Left renal pelvis (tissue), 4 donors: ENCODE data around the gene METTL16. TPM values are rescaled to one million over a fixed set of nuclear protein-coding genes. Genes with fewer than 3 reads are reported as not detected.
A peak's percentile ranks its signal among the peaks of the same experiment; 100 is the strongest.

Experiments
- DNase-seq, 4 donors: peaks; one replicate each; pipeline ENCODE4 v3.0.0-alpha.2; 2013; ENCODE audit warnings: low read depth in 4 of 4, low spot score in 3 of 4
- polyA plus RNA-seq, 4 donors: library from polyadenylated mRNA; unstranded; fragments of 120-200 nt; gene quantifications; one replicate each; pipeline ENCODE4 v1.2.1, GENCODE V29; 2013; ENCODE audit not compliant: insufficient read length in 4 of 4

Gene METTL16
- polyA plus RNA-seq, 4 donors: 39.1 to 42.5 (median 40.5) TPM

- DNase-seq: no peak
Measured at GRCh38 chr17:2385240-2386210, 126.2 kb downstream of the METTL16 start.

GRCh38 chr17:2384439-2385127 lies 127.1 kb downstream of the METTL16 start:
- no peak for DNase-seq

- no peak for DNase-seq
Measured at GRCh38 chr17:2383628-2384167, 128.0 kb downstream of the METTL16 start.

- DNase-seq: no peak
Measured at GRCh38 chr17:2380950-2381649, 130.6 kb downstream of the METTL16 start.

GRCh38 chr17:2380226-2380922 lies 131.3 kb downstream of the METTL16 start:
- DNase-seq: no peak

- DNase-seq: no peak
Measured at GRCh38 chr17:2379489-2380225, 132.0 kb downstream of the METTL16 start.

- DNase-seq: peak in 1 of 4 donors; percentile 48
Measured at GRCh38 chr17:2378905-2379304, 132.8 kb downstream of the METTL16 start.

GRCh38 chr17:2377659-2378058 lies 134.0 kb downstream of the METTL16 start:
- DNase-seq: no peak

GRCh38 chr17:2376107-2376506 lies 135.6 kb downstream of the METTL16 start:
- no peak for DNase-seq

- no peak for DNase-seq
Measured at GRCh38 chr17:2375406-2375805, 136.3 kb downstream of the METTL16 start.

GRCh38 chr17:2374549-2375285 lies 137.0 kb downstream of the METTL16 start:
- no peak for DNase-seq

- DNase-seq: no peak
Measured at GRCh38 chr17:2373179-2373578, 138.5 kb downstream of the METTL16 start.

GRCh38 chr17:2372681-2373080 lies 139.0 kb downstream of the METTL16 start:
- DNase-seq: no peak

- no peak for DNase-seq
Measured at GRCh38 chr17:2372180-2372579, 139.5 kb downstream of the METTL16 start.

GRCh38 chr17:2371183-2372130 lies 140.2 kb downstream of the METTL16 start:
- no peak for DNase-seq

- no peak for DNase-seq
Measured at GRCh38 chr17:2370211-2370589, 141.5 kb downstream of the METTL16 start.

- no peak for DNase-seq
Measured at GRCh38 chr17:2369551-2370210, 142.0 kb downstream of the METTL16 start.
